Colonic mucosa (tissue), 4 donors: ENCODE measurements around the gene C14orf132. TPM values are rescaled to one million over a fixed set of nuclear protein-coding genes. Genes with fewer than 3 reads are reported as not detected.

Source experiments
- DNase-seq: peaks from one replicate; pipeline ENCODE4 v3.0.0-alpha.2; 2020
- H3K27ac ChIP-seq: fragments of 200-600 bp; one replicate; pipeline ENCODE4 v1.8.0; 2021
- H3K27me3 ChIP-seq: fragments of 200-600 bp; one replicate; pipeline ENCODE4 v1.8.0; 2021
- H3K36me3 ChIP-seq: fragments of 200-600 bp; one replicate; pipeline ENCODE4 v1.8.0; 2021
- H3K4me1 ChIP-seq: fragments of 200-600 bp; one replicate; pipeline ENCODE4 v1.8.0; 2021; ENCODE audit warnings: mild to moderate bottlenecking
- H3K4me3 ChIP-seq: fragments of 200-600 bp; one replicate; pipeline ENCODE4 v1.8.0; 2021
- H3K9ac ChIP-seq, 2 donors: one replicate each; pipeline ENCODE4 v1.7.0; 2013; ENCODE audit warnings: control low read depth in 2 of 2, low read depth in 2 of 2, low read length in 2 of 2
- H3K9me3 ChIP-seq: fragments of 200-600 bp; one replicate; pipeline ENCODE4 v1.8.0; 2021
- intact Hi-C: fragments of 100-400 bp; cut with DNase I; formaldehyde crosslinking; loops from one replicate; pipeline ENCODE4 v1.14.1; 2022
- total RNA-seq, 2 donors: library from RNA; stranded (reverse); fragmentation: NEBNext Ultra II Directional in 1 of 2; extraction: Animal tissue kit (Norgen Biotek cat#: 25700) in 1 of 2; gene quantifications; one replicate each; pipeline ENCODE4 v1.2.1, GENCODE V29; 2021
- TF ChIP-seq, protein P1 (sequence below): fragments of 200-600 bp; IDR thresholded peaks from one replicate; pipeline ENCODE4 v1.8.0; 2022; ENCODE audit warnings: antibody characterized with exemption, mild to moderate bottlenecking
- donor health status: healthy.
- donor health status: DM: no; HTN: no; CAD: no.
- donor health status: DM: no; HTN: no; CAD: no.

The C14orf132 gene
- total RNA-seq, 2 donors from 2014 or later: 2.2 to 3.6 TPM

DNA sequence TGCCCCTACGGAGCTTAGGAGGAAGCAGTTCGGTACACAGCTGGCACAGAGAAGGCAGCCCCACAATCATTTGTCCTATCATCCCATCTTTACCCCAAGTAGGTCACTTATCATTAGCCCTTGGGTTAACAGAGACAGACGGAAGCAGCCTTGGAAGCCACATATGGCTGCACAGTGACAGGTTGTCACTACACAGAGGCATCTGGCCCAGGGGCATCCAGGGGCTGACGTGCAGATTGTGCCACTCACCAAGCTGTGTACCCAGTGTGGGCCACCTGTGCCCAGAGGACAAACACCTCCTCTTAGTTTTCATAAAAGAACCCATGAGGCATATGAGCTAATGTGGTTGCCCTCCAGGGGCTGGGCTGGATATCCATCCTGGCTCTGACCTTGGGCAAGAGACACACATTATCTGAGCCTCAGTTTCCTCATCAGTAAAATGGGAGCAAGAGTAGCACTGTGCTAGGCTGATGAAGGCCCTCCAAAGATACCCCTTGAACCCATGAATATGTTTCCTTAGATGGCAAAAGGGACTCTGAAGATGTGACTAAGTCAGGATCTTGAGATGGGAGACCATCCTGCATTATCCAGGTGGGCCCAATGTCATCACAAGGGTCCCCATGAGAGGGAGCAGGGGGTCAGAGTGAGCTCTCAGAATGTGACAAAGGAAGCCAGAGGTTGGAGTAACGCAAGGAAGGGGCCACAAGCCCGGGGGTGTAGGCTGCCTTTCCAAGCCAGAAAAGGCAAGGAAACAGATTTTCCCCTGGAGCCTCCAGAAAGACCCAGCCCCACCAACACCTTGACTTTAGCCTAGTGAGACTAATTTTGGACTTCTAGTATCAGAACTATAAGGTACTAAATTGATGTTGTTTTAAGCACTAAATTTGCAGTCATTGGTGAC, 64.6 kb downstream of the C14orf132 start:
- peak overlapping the region; percentile 49 for H3K27ac ChIP-seq
- peak overlapping the region in 1 of 2 donors; percentile 8 for H3K9ac ChIP-seq
- no peaks in the 10 kb centered on the region for H3K27me3 ChIP-seq
- no peaks in the 10 kb centered on the region for H3K36me3 ChIP-seq
- TF ChIP-seq, protein P1, sequence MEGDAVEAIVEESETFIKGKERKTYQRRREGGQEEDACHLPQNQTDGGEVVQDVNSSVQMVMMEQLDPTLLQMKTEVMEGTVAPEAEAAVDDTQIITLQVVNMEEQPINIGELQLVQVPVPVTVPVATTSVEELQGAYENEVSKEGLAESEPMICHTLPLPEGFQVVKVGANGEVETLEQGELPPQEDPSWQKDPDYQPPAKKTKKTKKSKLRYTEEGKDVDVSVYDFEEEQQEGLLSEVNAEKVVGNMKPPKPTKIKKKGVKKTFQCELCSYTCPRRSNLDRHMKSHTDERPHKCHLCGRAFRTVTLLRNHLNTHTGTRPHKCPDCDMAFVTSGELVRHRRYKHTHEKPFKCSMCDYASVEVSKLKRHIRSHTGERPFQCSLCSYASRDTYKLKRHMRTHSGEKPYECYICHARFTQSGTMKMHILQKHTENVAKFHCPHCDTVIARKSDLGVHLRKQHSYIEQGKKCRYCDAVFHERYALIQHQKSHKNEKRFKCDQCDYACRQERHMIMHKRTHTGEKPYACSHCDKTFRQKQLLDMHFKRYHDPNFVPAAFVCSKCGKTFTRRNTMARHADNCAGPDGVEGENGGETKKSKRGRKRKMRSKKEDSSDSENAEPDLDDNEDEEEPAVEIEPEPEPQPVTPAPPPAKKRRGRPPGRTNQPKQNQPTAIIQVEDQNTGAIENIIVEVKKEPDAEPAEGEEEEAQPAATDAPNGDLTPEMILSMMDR: no peak
- intact Hi-C loops: loop anchor here (5.0 to 10.0 kb wide), 2 partner anchors 101 to 398 kb away; partner anchors contain the start of genes BDKRB2 and PAPOLA
- H3K4me3 ChIP-seq: no peak overlapping the region
- no peak for DNase-seq
- H3K9me3 ChIP-seq: no peaks in the 10 kb centered on the region
- H3K4me1 ChIP-seq: no peaks in the 10 kb centered on the region

DNA sequence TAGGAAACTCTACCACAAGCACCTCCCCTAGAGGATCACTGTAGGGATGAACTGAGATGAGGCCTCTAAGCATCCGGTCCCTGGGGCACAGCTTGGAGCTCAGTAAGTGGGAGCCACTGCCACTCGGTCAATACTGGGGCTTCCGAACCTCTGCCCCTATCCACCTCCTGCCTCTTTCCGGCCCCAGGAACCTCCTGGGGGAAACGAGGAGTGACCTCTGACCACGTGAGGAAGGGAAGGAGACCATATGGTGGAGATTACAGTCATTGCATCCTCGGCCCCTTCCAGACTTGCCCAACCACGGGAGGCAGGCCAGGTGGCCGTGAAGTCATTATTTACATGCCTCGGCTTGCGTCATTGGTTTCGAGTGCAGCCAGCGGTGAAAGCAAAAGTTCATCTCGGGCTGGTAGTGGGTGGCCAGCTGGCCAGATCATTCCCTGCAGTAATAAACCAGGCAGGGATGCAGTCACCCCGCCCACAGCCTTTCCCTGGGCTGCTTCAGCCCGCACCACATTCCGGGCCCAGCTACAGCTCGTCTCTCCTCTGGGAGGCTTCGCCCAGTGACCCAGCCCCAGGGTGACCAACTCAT, 65.4 kb downstream of the C14orf132 start:
- intact Hi-C loops: loop anchor here (5.0 to 10.0 kb wide), 2 partner anchors 100 to 398 kb away; partner anchors contain the start of genes BDKRB2 and PAPOLA
- peak; percentile 79 for DNase-seq
- H3K27me3 ChIP-seq: no peaks in the 10 kb centered on the region
- no peaks in the 10 kb centered on the region for H3K9me3 ChIP-seq
- TF ChIP-seq, protein P1: no peak
- no peak overlapping the region for H3K4me3 ChIP-seq
- H3K36me3 ChIP-seq: no peaks in the 10 kb centered on the region
- peak overlapping the region in 1 of 2 donors; percentile 26 for H3K9ac ChIP-seq
- peak overlapping the region; percentile 58 for H3K27ac ChIP-seq
- H3K4me1 ChIP-seq: no peaks in the 10 kb centered on the region

DNA sequence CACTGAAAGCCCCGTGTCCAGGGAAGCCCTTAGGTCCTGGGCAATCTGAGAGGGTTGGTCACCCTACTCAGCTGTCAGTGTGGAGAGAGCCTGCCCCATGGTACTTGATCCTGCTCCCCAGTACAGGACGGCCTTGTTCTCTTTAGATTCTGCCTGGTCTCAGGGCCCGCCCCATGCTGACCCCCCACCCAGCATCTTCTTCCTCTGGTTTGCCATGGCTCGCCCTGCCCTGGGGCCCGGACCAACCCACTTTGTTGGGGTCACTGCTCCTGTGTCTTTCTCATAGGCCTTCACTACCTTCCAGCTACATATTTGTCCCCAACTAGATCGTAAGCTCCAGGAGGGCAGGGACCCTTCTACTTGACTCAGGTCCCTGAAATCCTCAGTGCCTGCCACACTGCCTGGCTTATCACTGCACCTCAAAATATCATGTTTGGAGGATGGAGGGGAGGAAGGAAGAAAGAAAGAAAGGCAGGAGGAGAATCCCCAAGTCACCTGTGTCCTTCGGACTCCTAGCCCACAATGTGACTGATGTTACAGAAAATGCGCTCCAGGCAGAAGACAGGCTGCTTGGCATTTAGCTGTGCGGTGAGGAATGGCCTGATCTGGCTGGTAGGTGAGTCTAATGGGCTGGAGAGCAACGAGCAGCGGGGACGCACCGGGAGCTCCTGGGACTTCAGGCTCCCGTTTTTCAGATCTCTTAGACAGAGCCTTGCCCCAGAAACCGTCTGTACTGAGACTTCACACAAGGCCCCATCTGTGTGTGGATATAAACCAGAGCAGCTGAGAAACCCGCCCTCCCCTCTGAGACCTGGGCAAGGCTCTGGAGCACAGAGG, 66.1 kb downstream of the C14orf132 start:
- H3K9ac ChIP-seq: peak overlapping the region in 1 of 2 donors; percentile 26
- H3K36me3 ChIP-seq: no peaks in the 10 kb centered on the region
- intact Hi-C loops: loop anchor here (10.0 kb wide), 1 partner anchor 99 kb away; the partner anchor contains the start of gene BDKRB2

DNA sequence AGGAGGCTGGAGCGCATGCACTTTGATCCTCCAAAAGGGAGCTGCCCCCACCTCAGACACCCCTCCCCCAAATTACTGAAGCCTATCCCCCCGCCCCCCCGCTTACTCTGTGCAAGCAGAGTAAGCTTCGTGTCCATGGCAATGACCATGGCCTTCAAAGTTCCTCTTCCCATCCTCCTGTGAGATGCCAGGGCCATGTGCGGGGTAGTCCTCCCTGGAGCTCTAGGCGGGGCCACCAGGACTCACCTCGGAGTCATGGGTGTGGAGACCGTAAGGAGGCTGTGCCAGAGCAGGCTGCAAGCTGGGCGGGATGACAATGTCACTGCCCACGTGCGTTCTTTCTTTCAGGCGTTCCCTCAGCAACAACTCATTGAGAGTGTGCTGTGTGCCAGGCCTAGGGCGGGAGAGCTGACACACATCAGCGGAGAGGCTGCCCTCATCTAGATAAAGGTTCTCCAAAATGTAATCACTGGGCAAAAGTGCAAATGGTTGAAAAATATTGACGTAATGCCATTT, 66.8 kb downstream of the C14orf132 start:
- no peaks in the 10 kb centered on the region for H3K9me3 ChIP-seq
- TF ChIP-seq, protein P1: no peak
- H3K4me3 ChIP-seq: no peak overlapping the region
- H3K27ac ChIP-seq: peak overlapping the region; percentile 58
- H3K9ac ChIP-seq: peak overlapping the region in 1 of 2 donors; percentile 34
- no peaks in the 10 kb centered on the region for H3K27me3 ChIP-seq
- DNase-seq: peak; percentile 72
- no peaks in the 10 kb centered on the region for H3K36me3 ChIP-seq
- H3K4me1 ChIP-seq: no peaks in the 10 kb centered on the region
- intact Hi-C loops: loop anchor here (10.0 kb wide), 1 partner anchor 99 kb away; the partner anchor contains the start of gene BDKRB2

More for the DNA sequence above, 66.1 kb downstream of the C14orf132 start:
- no peaks in the 10 kb centered on the region for H3K4me1 ChIP-seq
- no peaks in the 10 kb centered on the region for H3K9me3 ChIP-seq
- TF ChIP-seq, protein P1: no peak
- no peaks in the 10 kb centered on the region for H3K27me3 ChIP-seq
- DNase-seq: no peak
- H3K4me3 ChIP-seq: no peak overlapping the region
- H3K27ac ChIP-seq: peak overlapping the region; percentile 58
